Panc1 (cell line): ENCODE results near the gene SMG6.

Experiments
- POLR2AphosphoS5 ChIP-seq: IDR thresholded peaks from 2 replicates; pipeline ENCODE4 v1.6.1; 2012; ENCODE audit warnings: mild to moderate bottlenecking, low read depth, low read length, moderate library complexity
- TF ChIP-seq, protein P1 (sequence below): fragments of 450-650 bp; IDR thresholded peaks from 2 replicates; pipeline ENCODE4 v1.5.1; 2017; ENCODE audit warnings: mild to moderate bottlenecking
- TF ChIP-seq, protein P2 (sequence below), 2 experiments: IDR thresholded peaks; 2 replicates each; pipeline ENCODE4 v1.6.1; 2011 to 2012; ENCODE audit warnings: low read depth in 2 of 2, control low read depth in 1 of 2, low read length in 1 of 2, mild to moderate bottlenecking in 1 of 2, moderate library complexity in 1 of 2; ENCODE audit not compliant: insufficient read depth in 1 of 2

DNA sequence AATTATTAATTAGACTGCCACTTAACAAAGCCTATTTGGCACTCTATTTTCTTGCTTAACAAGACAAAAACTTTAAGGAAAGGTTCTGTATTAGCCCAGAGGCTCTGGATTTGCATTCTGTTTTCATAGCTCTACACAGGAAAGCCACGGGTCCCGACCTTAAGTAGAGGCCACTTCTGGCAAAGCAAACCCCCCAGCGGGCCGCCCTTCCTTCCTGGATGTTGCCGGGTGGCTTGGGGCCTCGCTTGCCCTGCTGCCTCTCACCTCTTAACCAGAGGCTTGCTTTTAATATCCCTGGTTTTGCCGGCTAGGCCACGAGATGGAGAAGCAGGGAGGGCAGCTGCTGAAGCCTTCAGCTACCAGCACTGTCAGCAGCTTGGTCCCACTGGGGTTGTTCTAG lies 282.9 kb downstream of the SMG6 start:
- no peak for TF ChIP-seq POLR2AphosphoS5
- TF ChIP-seq, protein P1, sequence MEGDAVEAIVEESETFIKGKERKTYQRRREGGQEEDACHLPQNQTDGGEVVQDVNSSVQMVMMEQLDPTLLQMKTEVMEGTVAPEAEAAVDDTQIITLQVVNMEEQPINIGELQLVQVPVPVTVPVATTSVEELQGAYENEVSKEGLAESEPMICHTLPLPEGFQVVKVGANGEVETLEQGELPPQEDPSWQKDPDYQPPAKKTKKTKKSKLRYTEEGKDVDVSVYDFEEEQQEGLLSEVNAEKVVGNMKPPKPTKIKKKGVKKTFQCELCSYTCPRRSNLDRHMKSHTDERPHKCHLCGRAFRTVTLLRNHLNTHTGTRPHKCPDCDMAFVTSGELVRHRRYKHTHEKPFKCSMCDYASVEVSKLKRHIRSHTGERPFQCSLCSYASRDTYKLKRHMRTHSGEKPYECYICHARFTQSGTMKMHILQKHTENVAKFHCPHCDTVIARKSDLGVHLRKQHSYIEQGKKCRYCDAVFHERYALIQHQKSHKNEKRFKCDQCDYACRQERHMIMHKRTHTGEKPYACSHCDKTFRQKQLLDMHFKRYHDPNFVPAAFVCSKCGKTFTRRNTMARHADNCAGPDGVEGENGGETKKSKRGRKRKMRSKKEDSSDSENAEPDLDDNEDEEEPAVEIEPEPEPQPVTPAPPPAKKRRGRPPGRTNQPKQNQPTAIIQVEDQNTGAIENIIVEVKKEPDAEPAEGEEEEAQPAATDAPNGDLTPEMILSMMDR: no peak
- TF ChIP-seq, protein P2, sequence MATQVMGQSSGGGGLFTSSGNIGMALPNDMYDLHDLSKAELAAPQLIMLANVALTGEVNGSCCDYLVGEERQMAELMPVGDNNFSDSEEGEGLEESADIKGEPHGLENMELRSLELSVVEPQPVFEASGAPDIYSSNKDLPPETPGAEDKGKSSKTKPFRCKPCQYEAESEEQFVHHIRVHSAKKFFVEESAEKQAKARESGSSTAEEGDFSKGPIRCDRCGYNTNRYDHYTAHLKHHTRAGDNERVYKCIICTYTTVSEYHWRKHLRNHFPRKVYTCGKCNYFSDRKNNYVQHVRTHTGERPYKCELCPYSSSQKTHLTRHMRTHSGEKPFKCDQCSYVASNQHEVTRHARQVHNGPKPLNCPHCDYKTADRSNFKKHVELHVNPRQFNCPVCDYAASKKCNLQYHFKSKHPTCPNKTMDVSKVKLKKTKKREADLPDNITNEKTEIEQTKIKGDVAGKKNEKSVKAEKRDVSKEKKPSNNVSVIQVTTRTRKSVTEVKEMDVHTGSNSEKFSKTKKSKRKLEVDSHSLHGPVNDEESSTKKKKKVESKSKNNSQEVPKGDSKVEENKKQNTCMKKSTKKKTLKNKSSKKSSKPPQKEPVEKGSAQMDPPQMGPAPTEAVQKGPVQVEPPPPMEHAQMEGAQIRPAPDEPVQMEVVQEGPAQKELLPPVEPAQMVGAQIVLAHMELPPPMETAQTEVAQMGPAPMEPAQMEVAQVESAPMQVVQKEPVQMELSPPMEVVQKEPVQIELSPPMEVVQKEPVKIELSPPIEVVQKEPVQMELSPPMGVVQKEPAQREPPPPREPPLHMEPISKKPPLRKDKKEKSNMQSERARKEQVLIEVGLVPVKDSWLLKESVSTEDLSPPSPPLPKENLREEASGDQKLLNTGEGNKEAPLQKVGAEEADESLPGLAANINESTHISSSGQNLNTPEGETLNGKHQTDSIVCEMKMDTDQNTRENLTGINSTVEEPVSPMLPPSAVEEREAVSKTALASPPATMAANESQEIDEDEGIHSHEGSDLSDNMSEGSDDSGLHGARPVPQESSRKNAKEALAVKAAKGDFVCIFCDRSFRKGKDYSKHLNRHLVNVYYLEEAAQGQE (IDR thresholded peaks at IDR 0.05; ENCODE audit: insufficient read depth in 1 of 2, low read depth in 2 of 2, low read length in 1 of 2): no peak
